ENCODE results near the gene CMPK1. TPM values are rescaled to one million over a fixed set of nuclear protein-coding genes. Genes with fewer than 3 reads are reported as not detected.

The CMPK1 gene
- polyA plus RNA-seq, 6 donors from 2014 or later, result 124 to 195 (median 140) TPM

DNA sequence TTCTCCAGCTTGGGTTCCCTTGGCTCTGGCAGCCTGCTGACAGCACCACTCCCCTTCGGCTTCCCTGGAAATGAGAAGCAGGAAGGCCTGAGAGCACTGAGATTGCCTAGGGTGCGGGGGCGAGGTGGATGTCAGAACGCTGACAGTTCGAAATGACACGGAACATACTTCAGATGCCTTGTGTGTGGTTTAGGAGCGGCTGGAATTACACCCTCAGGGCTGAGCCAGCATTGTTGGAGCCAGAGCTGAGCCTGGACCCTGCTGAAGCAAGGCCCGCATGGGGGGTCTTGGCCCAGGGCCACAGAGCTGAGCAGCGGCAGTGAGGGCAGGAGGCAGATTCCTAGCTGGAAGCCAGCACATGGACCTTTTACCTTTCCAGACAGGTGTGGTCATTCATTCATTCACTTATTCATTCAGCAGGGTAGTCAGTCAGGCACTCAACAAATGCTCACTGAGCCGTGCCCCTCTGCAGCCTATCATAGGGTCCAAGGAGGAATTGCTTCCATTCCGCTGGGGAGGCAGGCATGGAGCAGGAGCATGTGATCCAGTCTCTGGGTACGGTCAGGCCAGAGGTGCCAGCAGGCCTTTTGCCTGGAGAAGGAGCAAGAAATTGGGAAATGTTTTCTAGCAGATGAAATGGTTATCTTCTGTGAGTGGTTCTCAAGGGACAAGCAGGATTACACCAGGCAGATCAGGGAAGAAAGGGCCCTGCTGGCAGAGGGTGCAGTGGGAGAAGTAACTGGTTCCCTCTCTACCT is 75.9 kb downstream of the CMPK1 start:
- H3K36me3 Mint-ChIP-seq, result no peaks in the 10 kb centered on the region
- no peak overlapping the region for H3K4me3 Mint-ChIP-seq
- no peaks in the 10 kb centered on the region for H3K4me1 Mint-ChIP-seq
- no peak for DNase-seq
- H3K27me3 Mint-ChIP-seq, result peaks cover 31 to 54% (median 32%) of the 10 kb centered on the region in 3 donors
- no peak for ATAC-seq (ENCODE audit: low read depth in 2 of 2)
- no peaks in the 10 kb centered on the region for H3K9me3 Mint-ChIP-seq
- H3K27ac Mint-ChIP-seq, result no peak overlapping the region

DNA sequence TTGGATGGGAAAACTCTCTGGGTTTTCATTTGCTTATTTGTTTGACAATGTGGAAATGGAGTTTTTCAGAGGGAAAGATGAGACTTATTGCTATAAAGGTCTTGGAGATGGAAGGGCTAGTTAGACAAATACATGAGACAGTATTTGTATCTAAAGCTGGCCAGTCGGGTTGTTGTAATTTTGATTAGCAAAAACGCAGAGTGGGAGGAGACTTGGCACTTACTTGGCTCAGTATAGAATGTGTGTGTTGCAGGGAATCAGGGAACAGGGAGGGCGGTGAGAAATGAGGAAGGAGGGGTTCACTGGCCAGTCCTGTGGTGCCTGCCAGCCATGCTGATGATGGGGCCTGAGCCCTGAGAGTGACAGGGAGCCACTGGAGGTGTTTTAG is 76.5 kb downstream of the CMPK1 start:
- Mint-ChIP-seq H3K4me1 (peaks cover 0 to 1% (median 0%) of the 10 kb centered on the region in 3 donors), H3K36me3 (peaks cover 0 to under 1% of the 10 kb centered on the region in 2 donors), H3K27ac (no peak overlapping the region), H3K27me3 (peaks cover 34 to 55% (median 35%) of the 10 kb centered on the region in 3 donors), H3K9me3 (no peaks in the 10 kb centered on the region), H3K4me3 (no peak overlapping the region)
- DNase-seq (no peak), ATAC-seq (ENCODE audit: low read depth in 2 of 2) (no peak)

DNA sequence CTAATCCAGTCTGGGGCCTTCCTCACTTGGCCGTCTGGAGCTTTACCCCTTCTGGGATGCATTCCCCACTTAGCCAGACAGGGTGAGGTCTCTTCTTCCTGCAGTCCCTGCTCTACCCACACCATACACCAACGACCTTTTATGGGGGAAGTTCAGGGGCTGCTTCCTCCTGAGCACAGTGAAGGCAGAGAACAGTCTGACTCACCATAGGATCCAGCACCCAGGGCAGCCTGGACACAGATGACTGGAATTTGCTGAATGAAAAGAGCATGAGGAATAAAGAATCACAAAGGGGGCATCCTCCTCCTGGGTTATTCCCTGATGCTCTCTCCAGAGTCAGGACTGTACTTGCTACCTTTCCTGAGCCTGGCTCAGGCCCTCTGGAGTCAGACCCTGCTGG is 77.8 kb downstream of the CMPK1 start:
- ATAC-seq (ENCODE audit: low read depth in 2 of 2), result no peak
- Mint-ChIP-seq H3K9me3 (peaks cover 0 to 1% (median 0%) of the 10 kb centered on the region in 7 donors), H3K27me3 (peaks cover 30 to 54% (median 45%) of the 10 kb centered on the region in 3 donors), H3K4me1 (peaks cover 0 to 10% (median 5%) of the 10 kb centered on the region in 3 donors), H3K4me3 (no peak overlapping the region), H3K36me3 (peaks cover 0 to 7% of the 10 kb centered on the region in 2 donors), H3K27ac (no peak overlapping the region)
- no peak for DNase-seq

DNA sequence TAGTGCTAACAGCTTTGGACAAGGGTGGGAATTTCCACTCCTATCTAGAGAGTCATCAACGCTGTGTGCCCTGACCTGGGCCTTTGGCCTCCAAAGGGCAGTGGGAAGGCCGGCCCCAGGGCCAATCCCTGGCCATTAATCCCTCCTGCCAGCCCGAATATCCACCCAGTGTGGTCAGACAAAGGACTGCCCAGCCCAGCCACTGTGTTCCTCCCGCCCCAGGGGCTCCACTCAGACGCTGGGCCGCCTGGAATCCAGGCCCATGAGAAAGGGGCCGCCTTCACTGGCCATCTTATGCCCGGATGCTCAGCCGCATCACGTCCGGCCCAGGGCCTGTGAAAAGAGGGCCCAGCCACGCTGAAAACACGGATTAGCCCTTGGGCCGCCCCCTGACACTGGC is 78.8 kb downstream of the CMPK1 start:
- H3K27me3 Mint-ChIP-seq, result peaks cover 30 to 58% (median 49%) of the 10 kb centered on the region in 3 donors
- no peak overlapping the region for H3K27ac Mint-ChIP-seq
- no peak for DNase-seq
- H3K4me1 Mint-ChIP-seq, result peaks cover 4 to 13% (median 9%) of the 10 kb centered on the region in 3 donors
- no peak for ATAC-seq (ENCODE audit: low read depth in 2 of 2)
- H3K9me3 Mint-ChIP-seq, result peaks cover 0 to 1% (median 0%) of the 10 kb centered on the region in 7 donors
- H3K36me3 Mint-ChIP-seq, result peaks cover 0 to 7% of the 10 kb centered on the region in 2 donors
- H3K4me3 Mint-ChIP-seq, result no peak overlapping the region

DNA sequence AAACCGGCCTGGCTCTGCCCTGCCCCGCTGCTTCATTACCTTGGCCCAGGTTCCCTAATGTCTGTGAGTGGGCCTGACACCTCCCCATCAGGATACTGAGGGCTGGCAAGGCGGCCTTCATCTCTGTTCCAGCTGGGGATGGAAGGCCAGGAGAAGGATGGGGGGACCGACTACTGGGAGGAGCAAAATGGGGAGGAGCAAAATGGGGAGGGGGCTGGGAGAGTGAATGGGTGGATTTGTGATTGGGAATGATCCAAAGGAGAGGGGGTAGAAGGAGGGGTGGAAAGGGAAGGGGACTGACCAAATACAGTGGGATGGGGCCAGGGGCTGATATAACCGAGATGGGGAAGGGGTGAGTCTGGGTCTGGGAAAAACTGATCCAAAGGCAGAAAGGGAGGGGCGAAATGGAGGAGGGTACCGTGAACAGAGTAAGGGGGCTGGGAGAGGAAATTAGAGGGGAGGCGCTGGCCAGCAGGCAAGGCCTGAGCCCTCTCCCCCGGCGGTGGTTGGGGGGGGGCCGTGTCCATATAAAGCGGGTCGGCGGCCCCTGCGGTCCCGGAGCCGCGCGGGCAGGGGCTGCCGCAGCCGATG is 82.2 kb downstream of the CMPK1 start, which contains the start of gene FOXE3:
Gene FOXE3, plus strand, starts transcription at position 558 of the 591 bp plus-strand sequence. Its CDS starts 31 bp downstream, at position 589.
- Mint-ChIP-seq H3K27ac (peak within 1 kb of the TSS in 2 of 6 donors; percentile 20 to 58), H3K36me3 (peaks cover 0 to 7% of the 10 kb centered on the region in 2 donors), H3K27me3 (peaks cover 41 to 72% (median 65%) of the 10 kb centered on the region in 3 donors), H3K4me3 (peak within 1 kb of the TSS in 6 of 8 donors; percentile 14 to 61 (median 50)), H3K4me1 (peaks cover 8 to 17% (median 12%) of the 10 kb centered on the region in 3 donors), H3K9me3 (peaks cover 0 to 1% (median 0%) of the 10 kb centered on the region in 7 donors)
- no peak for ATAC-seq (ENCODE audit: low read depth in 2 of 2)
- DNase-seq, result no peak

DNA sequence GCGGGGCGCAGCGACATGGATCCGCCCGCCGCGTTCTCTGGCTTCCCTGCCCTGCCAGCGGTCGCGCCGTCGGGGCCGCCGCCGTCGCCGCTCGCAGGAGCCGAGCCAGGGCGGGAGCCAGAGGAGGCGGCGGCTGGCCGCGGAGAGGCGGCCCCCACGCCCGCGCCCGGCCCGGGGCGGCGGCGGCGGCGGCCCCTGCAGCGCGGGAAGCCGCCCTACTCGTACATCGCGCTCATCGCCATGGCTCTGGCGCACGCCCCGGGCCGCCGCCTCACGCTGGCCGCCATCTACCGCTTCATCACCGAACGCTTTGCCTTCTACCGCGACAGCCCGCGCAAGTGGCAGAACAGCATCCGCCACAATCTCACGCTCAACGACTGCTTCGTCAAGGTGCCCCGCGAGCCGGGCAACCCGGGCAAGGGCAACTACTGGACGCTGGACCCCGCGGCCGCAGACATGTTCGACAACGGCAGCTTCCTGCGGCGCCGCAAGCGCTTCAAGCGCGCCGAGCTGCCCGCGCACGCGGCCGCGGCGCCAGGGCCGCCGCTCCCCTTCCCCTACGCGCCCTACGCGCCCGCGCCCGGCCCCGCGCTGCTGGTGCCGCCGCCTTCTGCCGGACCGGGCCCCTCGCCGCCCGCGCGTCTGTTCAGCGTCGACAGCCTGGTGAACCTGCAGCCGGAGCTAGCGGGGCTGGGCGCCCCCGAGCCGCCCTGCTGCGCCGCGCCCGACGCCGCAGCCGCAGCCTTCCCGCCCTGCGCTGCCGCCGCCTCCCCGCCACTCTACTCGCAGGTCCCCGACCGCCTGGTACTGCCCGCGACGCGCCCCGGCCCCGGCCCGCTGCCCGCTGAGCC is 83.0 kb downstream of the CMPK1 start:
- H3K9me3 Mint-ChIP-seq, result peaks cover 0 to 1% (median 0%) of the 10 kb centered on the region in 7 donors
- H3K27ac Mint-ChIP-seq, result peak overlapping the region in 1 of 6 donors; percentile 58
- H3K4me3 Mint-ChIP-seq, result peak overlapping the region in 4 of 8 donors; percentile 38 to 61 (median 48)
- DNase-seq, result no peak
- peaks cover 36 to 73% (median 65%) of the 10 kb centered on the region in 3 donors for H3K27me3 Mint-ChIP-seq
- H3K36me3 Mint-ChIP-seq, result peaks cover 0 to 7% of the 10 kb centered on the region in 2 donors
- peaks cover 8 to 17% (median 12%) of the 10 kb centered on the region in 3 donors for H3K4me1 Mint-ChIP-seq
- no peak for ATAC-seq (ENCODE audit: low read depth in 2 of 2)

DNA sequence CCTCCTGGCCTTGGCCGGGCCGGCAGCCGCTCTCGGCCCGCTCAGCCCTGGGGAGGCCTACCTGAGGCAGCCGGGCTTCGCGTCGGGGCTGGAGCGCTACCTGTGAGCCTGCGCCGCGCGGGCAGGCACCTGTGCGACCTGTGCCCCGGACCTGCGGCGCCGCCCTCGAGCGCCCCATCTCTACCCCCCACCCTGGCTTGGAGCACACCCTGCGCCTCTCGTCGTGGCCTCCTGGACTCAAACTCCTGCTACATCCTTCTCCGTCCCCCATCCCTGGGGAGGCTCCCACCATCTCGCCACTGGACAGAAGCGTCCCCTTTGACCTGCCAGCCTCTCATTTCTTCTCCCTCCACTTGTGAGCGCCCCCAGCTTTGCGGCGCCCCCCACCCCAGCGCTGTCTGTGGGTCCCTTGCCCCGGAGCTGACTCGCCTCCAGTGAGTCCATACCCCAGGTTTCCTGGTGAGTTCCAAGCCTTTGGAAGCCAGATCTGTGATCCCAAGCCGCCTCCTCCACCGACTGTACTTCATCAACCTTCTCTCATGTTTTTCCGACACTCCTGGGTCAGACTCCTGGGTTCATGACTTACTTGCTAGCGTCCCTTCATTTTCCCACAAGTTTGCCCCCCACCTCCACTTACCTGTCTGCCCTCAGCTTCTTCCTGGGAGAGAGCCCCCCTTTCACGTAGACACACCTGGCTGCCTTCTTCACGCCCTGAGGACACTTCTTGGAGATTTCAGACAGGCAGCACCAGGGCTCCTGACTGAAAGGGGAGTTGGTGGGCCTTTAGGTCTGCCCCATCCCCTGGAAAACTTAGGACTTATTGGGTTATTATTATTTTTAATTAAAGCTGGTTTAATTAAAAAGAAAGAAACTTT is 83.8 kb downstream of the CMPK1 start:
- Mint-ChIP-seq H3K27ac (peak overlapping the region in 2 of 6 donors; percentile 26 to 64), H3K9me3 (peaks cover 0 to 1% (median 0%) of the 10 kb centered on the region in 7 donors), H3K36me3 (peaks cover 0 to 7% of the 10 kb centered on the region in 2 donors), H3K27me3 (peaks cover 36 to 74% (median 65%) of the 10 kb centered on the region in 3 donors), H3K4me1 (peaks cover 8 to 17% (median 12%) of the 10 kb centered on the region in 3 donors), H3K4me3 (peak overlapping the region in 6 of 8 donors; percentile 47 to 83 (median 70))
- DNase-seq (no peak), ATAC-seq (ENCODE audit: low read depth in 2 of 2) (no peak)

DNA sequence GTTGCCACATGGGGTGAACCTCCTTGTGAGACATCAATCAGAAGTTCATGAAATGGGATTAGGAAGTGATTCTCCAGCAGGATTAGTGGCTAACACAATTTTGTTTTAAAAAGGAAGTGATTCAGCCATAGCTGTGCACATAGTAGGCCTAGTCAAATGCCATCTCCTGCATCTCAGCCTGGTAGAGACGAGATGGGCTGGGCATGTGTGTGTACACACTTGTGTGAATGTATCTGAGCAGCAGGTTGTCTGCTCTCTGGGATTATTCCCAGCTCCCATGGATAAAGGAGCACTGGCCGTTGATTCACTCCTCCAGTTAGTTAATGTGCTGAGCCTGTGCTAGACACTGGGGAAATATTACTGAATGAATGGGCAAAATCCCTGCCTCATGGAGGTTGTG is 84.5 kb downstream of the CMPK1 start:
- peaks cover 8 to 17% (median 12%) of the 10 kb centered on the region in 3 donors for H3K4me1 Mint-ChIP-seq
- H3K27me3 Mint-ChIP-seq, result peaks cover 36 to 73% (median 64%) of the 10 kb centered on the region in 3 donors
- peaks cover 0 to 1% (median 0%) of the 10 kb centered on the region in 7 donors for H3K9me3 Mint-ChIP-seq
- no peak overlapping the region for H3K27ac Mint-ChIP-seq
- H3K36me3 Mint-ChIP-seq, result peaks cover 0 to 7% of the 10 kb centered on the region in 2 donors
- peak overlapping the region in 6 of 8 donors; percentile 22 to 83 (median 60) for H3K4me3 Mint-ChIP-seq
- no peak for ATAC-seq (ENCODE audit: low read depth in 2 of 2)
- DNase-seq, result no peak

DNA sequence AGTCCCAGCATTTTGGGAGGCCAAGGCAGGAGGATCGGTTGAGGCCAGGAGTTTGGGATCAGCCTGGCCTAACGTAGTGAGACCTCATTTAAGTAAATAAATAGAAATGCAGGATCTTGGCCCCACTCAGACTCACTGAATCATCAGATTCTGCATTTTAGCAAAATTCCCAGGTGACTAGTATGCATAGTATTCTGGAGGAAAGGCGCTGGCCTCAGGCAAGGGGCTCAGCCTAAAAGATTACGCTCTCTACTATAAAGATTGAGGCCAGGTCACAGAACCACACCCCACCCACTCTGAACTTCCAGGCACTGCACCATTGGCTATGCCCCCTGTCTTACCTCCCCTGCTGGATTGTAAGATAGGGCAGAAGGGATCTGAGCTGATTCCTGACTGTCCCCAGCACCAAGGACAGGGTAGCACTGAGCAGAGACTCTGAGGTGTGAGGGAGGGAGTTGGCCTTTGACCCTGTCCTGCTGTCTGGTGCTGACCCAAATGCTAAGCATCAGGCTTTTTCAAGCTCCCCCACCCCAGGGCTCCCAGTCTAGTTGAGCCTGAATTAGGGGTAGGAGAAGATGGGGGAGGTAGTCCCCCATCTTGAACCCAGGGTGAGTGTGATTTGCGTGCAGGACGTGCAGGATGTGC is 85.2 kb downstream of the CMPK1 start:
- DNase-seq, result no peak
- H3K27ac Mint-ChIP-seq, result no peak overlapping the region
- H3K27me3 Mint-ChIP-seq, result peaks cover 41 to 66% (median 57%) of the 10 kb centered on the region in 3 donors
- H3K4me3 Mint-ChIP-seq, result no peak overlapping the region
- H3K36me3 Mint-ChIP-seq, result peaks cover 0 to 7% of the 10 kb centered on the region in 2 donors
- H3K4me1 Mint-ChIP-seq, result peaks cover 8 to 17% (median 12%) of the 10 kb centered on the region in 3 donors
- peaks cover 0 to 1% (median 0%) of the 10 kb centered on the region in 7 donors for H3K9me3 Mint-ChIP-seq
- ATAC-seq (ENCODE audit: low read depth in 2 of 2), result no peak

DNA sequence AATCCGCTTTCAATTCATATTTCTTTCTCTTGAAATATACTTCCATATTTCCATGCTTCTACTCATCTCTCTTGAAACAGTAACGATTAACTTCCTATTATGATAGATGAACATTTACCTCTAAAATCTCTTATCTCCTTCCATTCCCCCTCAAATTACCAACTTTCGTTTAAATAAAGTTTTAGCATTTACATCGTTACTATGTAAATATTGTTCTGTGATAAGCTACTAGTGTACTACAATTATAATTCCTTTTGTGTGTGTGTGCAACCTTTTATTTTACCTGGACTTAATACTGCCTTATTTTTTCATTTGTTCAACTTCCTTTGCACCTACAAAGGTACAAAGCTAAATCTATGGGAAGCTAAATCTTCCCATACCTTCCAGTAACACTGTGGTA is 87.0 kb downstream of the CMPK1 start:
- no peak overlapping the region for H3K27ac Mint-ChIP-seq
- H3K9me3 Mint-ChIP-seq, result no peaks in the 10 kb centered on the region
- H3K36me3 Mint-ChIP-seq, result peaks cover 0 to 1% of the 10 kb centered on the region in 2 donors
- DNase-seq (no peak), ATAC-seq (ENCODE audit: low read depth in 2 of 2) (no peak)
- peaks cover 26 to 65% (median 57%) of the 10 kb centered on the region in 3 donors for H3K27me3 Mint-ChIP-seq
- H3K4me1 Mint-ChIP-seq, result peaks cover 8 to 12% (median 11%) of the 10 kb centered on the region in 3 donors
- no peak overlapping the region for H3K4me3 Mint-ChIP-seq

DNA sequence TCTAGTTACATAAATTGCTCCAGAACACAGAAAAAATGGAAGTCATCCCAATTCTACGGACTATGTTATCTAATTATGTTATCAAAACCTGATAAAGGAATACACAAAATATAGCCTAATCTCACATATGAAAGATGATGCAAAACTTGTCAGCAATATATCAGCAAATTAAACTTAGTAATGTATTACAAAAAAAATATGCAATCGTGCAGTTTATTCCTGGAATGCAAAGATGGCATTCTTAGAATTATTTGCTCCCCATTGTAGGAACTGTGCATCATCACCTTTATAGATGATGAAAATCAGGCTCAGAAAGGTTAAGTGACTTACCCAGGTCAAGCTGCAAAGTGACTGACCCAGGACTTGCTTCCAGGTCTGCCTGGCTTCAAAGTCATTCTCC is 90.3 kb downstream of the CMPK1 start:
- no peaks in the 10 kb centered on the region for H3K9me3 Mint-ChIP-seq
- no peak overlapping the region for H3K27ac Mint-ChIP-seq
- ATAC-seq (ENCODE audit: low read depth in 2 of 2) (no peak), DNase-seq (no peak)
- H3K4me3 Mint-ChIP-seq, result no peak overlapping the region
- no peaks in the 10 kb centered on the region for H3K36me3 Mint-ChIP-seq
- no peaks in the 10 kb centered on the region for H3K4me1 Mint-ChIP-seq
- H3K27me3 Mint-ChIP-seq, result peaks cover 31 to 59% (median 53%) of the 10 kb centered on the region in 3 donors

Data from naive B cell (primary cell).